Liver (tissue), 3 donors: ENCODE data around the gene CHKB.
A peak's percentile ranks its signal among the peaks of the same experiment; 100 is the strongest.

ENCODE experiments used
- EGR1 ChIP-seq, 2 donors: IDR thresholded peaks; 2 replicates each; pipeline ENCODE4 v1.6.1; 2016 to 2018; ENCODE audit warnings: antibody characterized with exemption in 2 of 2, low read depth in 2 of 2
- GABPA ChIP-seq, 2 donors: IDR thresholded peaks in 1 of 2; conservative IDR thresholded peaks in 1 of 2; 2 replicates each; pipeline ENCODE4 v1.6.1; 2016; ENCODE audit warnings: antibody characterized with exemption in 2 of 2, mild to moderate bottlenecking in 1 of 2, moderate library complexity in 1 of 2
- HNF4G ChIP-seq: IDR thresholded peaks from 2 replicates; pipeline ENCODE4 v1.6.1; 2016; ENCODE audit warnings: antibody characterized with exemption
- SP1 ChIP-seq: IDR thresholded peaks from 2 replicates; pipeline ENCODE4 v1.6.1; 2018; ENCODE audit warnings: antibody characterized with exemption, mild to moderate bottlenecking
- TAF1 ChIP-seq: conservative IDR thresholded peaks from 2 replicates; pipeline ENCODE4 v1.6.1; 2016; ENCODE audit warnings: antibody characterized with exemption, mild to moderate bottlenecking
- TF ChIP-seq, protein P1 (sequence below): fragments of 150-350 bp; IDR thresholded peaks from 2 replicates; pipeline ENCODE4 v1.5.1; 2017; ENCODE audit warnings: improper control_type of control experiment, low read depth, low read length; ENCODE audit not compliant: missing input control
- TF ChIP-seq, protein P2 (sequence below): IDR thresholded peaks from 2 replicates; pipeline ENCODE4 v1.6.1; 2016; ENCODE audit warnings: antibody characterized with exemption, mild to moderate bottlenecking
- TF ChIP-seq, protein P3 (sequence below): IDR thresholded peaks from 2 replicates; pipeline ENCODE4 v1.6.1; 2016; ENCODE audit warnings: antibody characterized with exemption
- TF ChIP-seq, protein P4 (sequence below): IDR thresholded peaks from 2 replicates; pipeline ENCODE4 v1.6.1; 2016; ENCODE audit warnings: antibody characterized with exemption
- donor health status: healthy.
- donor health status: healthy.

DNA sequence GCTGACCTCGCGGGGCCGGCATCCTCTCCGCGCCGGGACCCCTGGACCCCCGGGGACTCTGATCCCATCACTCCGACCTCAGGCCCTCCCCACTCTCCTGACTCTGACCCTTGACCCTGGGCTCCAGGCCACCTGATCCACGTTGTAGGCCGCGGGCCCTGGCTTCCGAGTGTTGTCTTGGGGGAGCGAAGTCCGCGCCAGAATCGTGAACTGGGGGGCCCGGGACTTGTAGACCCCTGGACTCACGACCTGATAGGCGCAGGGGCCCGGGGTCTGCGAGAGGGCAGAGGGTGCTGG, 52.1 kb downstream of the CHKB start:
- TF ChIP-seq, protein P1, sequence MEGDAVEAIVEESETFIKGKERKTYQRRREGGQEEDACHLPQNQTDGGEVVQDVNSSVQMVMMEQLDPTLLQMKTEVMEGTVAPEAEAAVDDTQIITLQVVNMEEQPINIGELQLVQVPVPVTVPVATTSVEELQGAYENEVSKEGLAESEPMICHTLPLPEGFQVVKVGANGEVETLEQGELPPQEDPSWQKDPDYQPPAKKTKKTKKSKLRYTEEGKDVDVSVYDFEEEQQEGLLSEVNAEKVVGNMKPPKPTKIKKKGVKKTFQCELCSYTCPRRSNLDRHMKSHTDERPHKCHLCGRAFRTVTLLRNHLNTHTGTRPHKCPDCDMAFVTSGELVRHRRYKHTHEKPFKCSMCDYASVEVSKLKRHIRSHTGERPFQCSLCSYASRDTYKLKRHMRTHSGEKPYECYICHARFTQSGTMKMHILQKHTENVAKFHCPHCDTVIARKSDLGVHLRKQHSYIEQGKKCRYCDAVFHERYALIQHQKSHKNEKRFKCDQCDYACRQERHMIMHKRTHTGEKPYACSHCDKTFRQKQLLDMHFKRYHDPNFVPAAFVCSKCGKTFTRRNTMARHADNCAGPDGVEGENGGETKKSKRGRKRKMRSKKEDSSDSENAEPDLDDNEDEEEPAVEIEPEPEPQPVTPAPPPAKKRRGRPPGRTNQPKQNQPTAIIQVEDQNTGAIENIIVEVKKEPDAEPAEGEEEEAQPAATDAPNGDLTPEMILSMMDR = no peak
- TF ChIP-seq, protein P2, sequence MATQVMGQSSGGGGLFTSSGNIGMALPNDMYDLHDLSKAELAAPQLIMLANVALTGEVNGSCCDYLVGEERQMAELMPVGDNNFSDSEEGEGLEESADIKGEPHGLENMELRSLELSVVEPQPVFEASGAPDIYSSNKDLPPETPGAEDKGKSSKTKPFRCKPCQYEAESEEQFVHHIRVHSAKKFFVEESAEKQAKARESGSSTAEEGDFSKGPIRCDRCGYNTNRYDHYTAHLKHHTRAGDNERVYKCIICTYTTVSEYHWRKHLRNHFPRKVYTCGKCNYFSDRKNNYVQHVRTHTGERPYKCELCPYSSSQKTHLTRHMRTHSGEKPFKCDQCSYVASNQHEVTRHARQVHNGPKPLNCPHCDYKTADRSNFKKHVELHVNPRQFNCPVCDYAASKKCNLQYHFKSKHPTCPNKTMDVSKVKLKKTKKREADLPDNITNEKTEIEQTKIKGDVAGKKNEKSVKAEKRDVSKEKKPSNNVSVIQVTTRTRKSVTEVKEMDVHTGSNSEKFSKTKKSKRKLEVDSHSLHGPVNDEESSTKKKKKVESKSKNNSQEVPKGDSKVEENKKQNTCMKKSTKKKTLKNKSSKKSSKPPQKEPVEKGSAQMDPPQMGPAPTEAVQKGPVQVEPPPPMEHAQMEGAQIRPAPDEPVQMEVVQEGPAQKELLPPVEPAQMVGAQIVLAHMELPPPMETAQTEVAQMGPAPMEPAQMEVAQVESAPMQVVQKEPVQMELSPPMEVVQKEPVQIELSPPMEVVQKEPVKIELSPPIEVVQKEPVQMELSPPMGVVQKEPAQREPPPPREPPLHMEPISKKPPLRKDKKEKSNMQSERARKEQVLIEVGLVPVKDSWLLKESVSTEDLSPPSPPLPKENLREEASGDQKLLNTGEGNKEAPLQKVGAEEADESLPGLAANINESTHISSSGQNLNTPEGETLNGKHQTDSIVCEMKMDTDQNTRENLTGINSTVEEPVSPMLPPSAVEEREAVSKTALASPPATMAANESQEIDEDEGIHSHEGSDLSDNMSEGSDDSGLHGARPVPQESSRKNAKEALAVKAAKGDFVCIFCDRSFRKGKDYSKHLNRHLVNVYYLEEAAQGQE = no peak
- TF ChIP-seq HNF4G (peak; percentile 59), SP1 (peak; percentile 75), TAF1 (no peak), EGR1 (IDR thresholded peaks at IDR 0.05; ENCODE audit: low read depth in 2 of 2) (peak in 1 of 2 donors; percentile 3), GABPA (IDR thresholded peaks at IDR 0.05 in 1 of 2, conservative IDR thresholded peaks at IDR 0.05 in 1 of 2) (no peak)
- TF ChIP-seq, protein P3, sequence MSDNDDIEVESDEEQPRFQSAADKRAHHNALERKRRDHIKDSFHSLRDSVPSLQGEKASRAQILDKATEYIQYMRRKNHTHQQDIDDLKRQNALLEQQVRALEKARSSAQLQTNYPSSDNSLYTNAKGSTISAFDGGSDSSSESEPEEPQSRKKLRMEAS = peak; percentile 10
- TF ChIP-seq, protein P4, sequence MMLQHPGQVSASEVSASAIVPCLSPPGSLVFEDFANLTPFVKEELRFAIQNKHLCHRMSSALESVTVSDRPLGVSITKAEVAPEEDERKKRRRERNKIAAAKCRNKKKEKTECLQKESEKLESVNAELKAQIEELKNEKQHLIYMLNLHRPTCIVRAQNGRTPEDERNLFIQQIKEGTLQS = no peak
